HCT116 (cell line): ENCODE results near the gene OPCML. TPM values are rescaled to one million over a fixed set of nuclear protein-coding genes. Genes with fewer than 3 reads are reported as not detected.

Source experiments
- ATAC-seq: fragments of 200-7000 bp; cut with Tn5 transposase; 2 replicates; pipeline ENCODE4 v1.9.1; 2020; ENCODE audit warnings: mild to moderate bottlenecking, moderate library complexity
- BruUV-seq: library from RNA; stranded (reverse); fragments of 400-500 nt; replicated peaks from 2 replicates; lab custom pipeline; 2021; lab: Mats Ljungman, UMichigan
- CTCF ChIA-PET: fragments of 300-600 bp; sonication (Branson Sonifier 250); formaldehyde crosslinking; loops from one replicate; lab custom pipeline; 2021; ENCODE audit warnings: antibody characterized with exemption; lab: Charles Lee
- POLR2A ChIA-PET: fragments of 300-600, 350-600 bp; sonication (Branson Sonifier 250); formaldehyde crosslinking; loops from one replicate; lab custom pipeline; 2021; ENCODE audit warnings: antibody characterized with exemption; lab: Charles Lee
- RAD21 ChIA-PET, 2 experiments: fragments of 300-600 bp; sonication (Branson Sonifier 250); formaldehyde crosslinking; loops; one replicate each; lab custom pipeline; 2023; ENCODE audit warnings: low total read pairs in 2 of 2; ENCODE audit not compliant: uncharacterized antibody in 2 of 2, unreplicated experiment in 2 of 2, low non-redundant PET in 1 of 2; lab: Charles Lee
- DNase-seq: peaks from one replicate; pipeline ENCODE4 v3.0.0-alpha.2; 2010; ENCODE audit warnings: low read depth, low spot score
- H2AFZ ChIP-seq: fragments of 200-600 bp; shearing (Covaris generic), sonication (generic); 2 replicates; pipeline ENCODE4 v1.6.1; 2017; ENCODE audit warnings: low read depth, mixed run types, mixed read lengths, antibody characterized with exemption, low read length; ENCODE audit not compliant: poor library complexity, severe bottlenecking
- H3K27ac ChIP-seq: 2 replicates; pipeline ENCODE4 v1.5.1; 2012; ENCODE audit warnings: low read depth, low read length
- H3K27me3 ChIP-seq: fragments of 200-600 bp; sonication (generic); 2 replicates; pipeline ENCODE4 v1.6.1; 2016; ENCODE audit warnings: mixed run types, low read length, mixed read lengths; ENCODE audit not compliant: insufficient read depth
- H3K36me3 ChIP-seq, 2 experiments: fragments of 200-500 bp in 1 of 2; fragments of 200-600 bp in 1 of 2; sonication (Bioruptor generic) in 1 of 2; sonication (generic) in 1 of 2; 2 replicates each; pipeline versions ENCODE4 v1.5.1 to v1.6.1; 2014 to 2016; ENCODE audit warnings: low read length in 2 of 2, inconsistent platforms in 1 of 2, mixed read lengths in 1 of 2, mixed run types in 1 of 2; ENCODE audit not compliant: insufficient read depth in 2 of 2, control insufficient read depth in 1 of 2
- H3K4me1 ChIP-seq, 2 experiments: fragments of 200-600 bp in 1 of 2; sonication (generic) in 1 of 2; 2 replicates each; pipeline versions ENCODE4 v1.5.1 to v1.6.1; 2012 to 2017; ENCODE audit warnings: low read length in 2 of 2, inconsistent platforms in 1 of 2, mild to moderate bottlenecking in 1 of 2, mixed read lengths in 1 of 2, mixed run types in 1 of 2, moderate library complexity in 1 of 2; ENCODE audit not compliant: insufficient read depth in 2 of 2, control insufficient read depth in 1 of 2
- H3K4me2 ChIP-seq: fragments of 200-600 bp; sonication (generic); 2 replicates; pipeline ENCODE4 v1.6.1; 2017; ENCODE audit warnings: mixed run types, low read length, mixed read lengths
- H3K4me3 ChIP-seq, 2 experiments: fragments of 200-600 bp in 1 of 2; sonication (generic) in 1 of 2; replicated peaks in 1 of 2; 2 replicates each; pipeline ENCODE4 v1.5.1; 2011 to 2016; ENCODE audit warnings: low read length in 2 of 2, control low read depth in 1 of 2, low read depth in 1 of 2, mild to moderate bottlenecking in 1 of 2, mixed read lengths in 1 of 2, mixed run types in 1 of 2
- H3K79me2 ChIP-seq: fragments of 200-600 bp; sonication (generic); 2 replicates; pipeline ENCODE4 v1.6.1; 2017; ENCODE audit warnings: mild to moderate bottlenecking, mixed run types, low read length, moderate library complexity, mixed read lengths; ENCODE audit not compliant: insufficient read depth
- H3K9ac ChIP-seq: fragments of 200-600 bp; sonication (generic); 2 replicates; pipeline ENCODE4 v1.6.1; 2016; ENCODE audit warnings: low read length, mixed read lengths
- H3K9me2 ChIP-seq: fragments of 200-600 bp; sonication (generic), shearing (Covaris generic); 2 replicates; pipeline ENCODE4 v1.6.1; 2017; ENCODE audit warnings: mixed run types, mild to moderate bottlenecking, moderate library complexity; ENCODE audit not compliant: insufficient read depth
- H3K9me3 ChIP-seq, 2 experiments: fragments of 200-500 bp in 1 of 2; fragments of 200-600 bp in 1 of 2; sonication (Bioruptor generic) in 1 of 2; sonication (generic) in 1 of 2; 2 replicates each; pipeline ENCODE4 v1.6.1; 2014 to 2017; ENCODE audit warnings: low read length in 2 of 2, mixed read lengths in 2 of 2, inconsistent platforms in 1 of 2, low read depth in 1 of 2, mild to moderate bottlenecking in 1 of 2, mixed run types in 1 of 2, moderate library complexity in 1 of 2; ENCODE audit not compliant: control insufficient read depth in 1 of 2, insufficient read depth in 1 of 2
- H4K20me1 ChIP-seq: fragments of 200-600 bp; sonication (generic), shearing (Covaris generic); 2 replicates; pipeline ENCODE4 v1.6.1; 2017; ENCODE audit warnings: mixed run types, mild to moderate bottlenecking, moderate library complexity; ENCODE audit not compliant: insufficient read depth
- EGR1 ChIP-seq: IDR thresholded peaks from 2 replicates; pipeline ENCODE4 v1.6.1; 2012; ENCODE audit warnings: low read depth
- EZH2phosphoT487 ChIP-seq: fragments of 200-600 bp; IDR thresholded peaks from 2 replicates; pipeline ENCODE4 v1.6.1; 2018; ENCODE audit warnings: antibody characterized with exemption, borderline replicate concordance
- FOSL1 ChIP-seq: IDR thresholded peaks from 2 replicates; pipeline ENCODE4 v1.6.1; 2012; ENCODE audit warnings: low read depth
- POLR2A ChIP-seq: IDR thresholded peaks from 2 replicates; pipeline ENCODE4 v1.7.0; 2011; ENCODE audit warnings: borderline replicate concordance; ENCODE audit not compliant: insufficient read depth, insufficient read length; ENCODE audit errors: extremely low read depth
- POLR2AphosphoS5 ChIP-seq: IDR thresholded peaks from 2 replicates; pipeline ENCODE4 v1.6.1; 2011; ENCODE audit warnings: mild to moderate bottlenecking, low read depth, low read length, moderate library complexity
- SIN3A ChIP-seq: IDR thresholded peaks from 2 replicates; pipeline ENCODE4 v1.6.1; 2012; ENCODE audit warnings: low read depth
- YY1 ChIP-seq: IDR thresholded peaks from 2 replicates; pipeline ENCODE4 v1.6.1; 2011; ENCODE audit warnings: low read length, low read depth, moderate library complexity, mild to moderate bottlenecking; ENCODE audit not compliant: insufficient replicate concordance; ENCODE audit errors: extremely low read depth
- ZFX ChIP-seq: fragments of 450-650 bp; IDR thresholded peaks from 2 replicates; pipeline ENCODE4 v1.6.1; 2017
- intact Hi-C: fragments of 100-400 bp; cut with micrococcal nuclease; formaldehyde crosslinking; loops from 2 replicates; pipeline ENCODE4 v1.10.0; 2022
- total RNA-seq: library from RNA; stranded (reverse); gene quantifications from one replicate; pipeline ENCODE4 v1.2.1, GENCODE V29; 2021; ENCODE audit not compliant: unreplicated experiment
- TF ChIP-seq, protein P1 (sequence below): IDR thresholded peaks from 2 replicates; pipeline ENCODE4 v1.6.1; 2012; ENCODE audit warnings: low read depth

The OPCML gene
- total RNA-seq, 1 experiment from 2014 or later, result not detected

DNA sequence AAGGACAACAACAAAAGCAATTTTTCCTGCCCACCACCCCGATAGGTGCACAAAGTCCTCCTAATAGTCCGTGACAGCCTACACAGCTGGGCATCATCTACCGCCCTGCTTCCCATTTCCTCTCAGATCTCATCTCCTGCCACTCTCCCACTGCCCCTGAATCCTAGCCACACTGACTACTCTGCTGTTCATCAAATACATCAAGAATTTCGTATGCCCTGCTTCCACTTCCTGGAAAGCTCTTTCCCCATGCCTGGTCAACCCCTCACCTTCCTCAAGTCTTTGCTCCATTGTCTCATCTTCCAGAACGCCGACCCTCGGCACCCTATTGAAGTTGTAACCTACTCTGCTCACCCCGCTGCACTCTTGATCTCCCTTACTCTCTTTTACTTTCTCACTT is 320.1 kb downstream of the OPCML start (continued):
- TF ChIP-seq, protein P1, sequence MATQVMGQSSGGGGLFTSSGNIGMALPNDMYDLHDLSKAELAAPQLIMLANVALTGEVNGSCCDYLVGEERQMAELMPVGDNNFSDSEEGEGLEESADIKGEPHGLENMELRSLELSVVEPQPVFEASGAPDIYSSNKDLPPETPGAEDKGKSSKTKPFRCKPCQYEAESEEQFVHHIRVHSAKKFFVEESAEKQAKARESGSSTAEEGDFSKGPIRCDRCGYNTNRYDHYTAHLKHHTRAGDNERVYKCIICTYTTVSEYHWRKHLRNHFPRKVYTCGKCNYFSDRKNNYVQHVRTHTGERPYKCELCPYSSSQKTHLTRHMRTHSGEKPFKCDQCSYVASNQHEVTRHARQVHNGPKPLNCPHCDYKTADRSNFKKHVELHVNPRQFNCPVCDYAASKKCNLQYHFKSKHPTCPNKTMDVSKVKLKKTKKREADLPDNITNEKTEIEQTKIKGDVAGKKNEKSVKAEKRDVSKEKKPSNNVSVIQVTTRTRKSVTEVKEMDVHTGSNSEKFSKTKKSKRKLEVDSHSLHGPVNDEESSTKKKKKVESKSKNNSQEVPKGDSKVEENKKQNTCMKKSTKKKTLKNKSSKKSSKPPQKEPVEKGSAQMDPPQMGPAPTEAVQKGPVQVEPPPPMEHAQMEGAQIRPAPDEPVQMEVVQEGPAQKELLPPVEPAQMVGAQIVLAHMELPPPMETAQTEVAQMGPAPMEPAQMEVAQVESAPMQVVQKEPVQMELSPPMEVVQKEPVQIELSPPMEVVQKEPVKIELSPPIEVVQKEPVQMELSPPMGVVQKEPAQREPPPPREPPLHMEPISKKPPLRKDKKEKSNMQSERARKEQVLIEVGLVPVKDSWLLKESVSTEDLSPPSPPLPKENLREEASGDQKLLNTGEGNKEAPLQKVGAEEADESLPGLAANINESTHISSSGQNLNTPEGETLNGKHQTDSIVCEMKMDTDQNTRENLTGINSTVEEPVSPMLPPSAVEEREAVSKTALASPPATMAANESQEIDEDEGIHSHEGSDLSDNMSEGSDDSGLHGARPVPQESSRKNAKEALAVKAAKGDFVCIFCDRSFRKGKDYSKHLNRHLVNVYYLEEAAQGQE, result no peak
- TF ChIP-seq YY1, result no peak

DNA sequence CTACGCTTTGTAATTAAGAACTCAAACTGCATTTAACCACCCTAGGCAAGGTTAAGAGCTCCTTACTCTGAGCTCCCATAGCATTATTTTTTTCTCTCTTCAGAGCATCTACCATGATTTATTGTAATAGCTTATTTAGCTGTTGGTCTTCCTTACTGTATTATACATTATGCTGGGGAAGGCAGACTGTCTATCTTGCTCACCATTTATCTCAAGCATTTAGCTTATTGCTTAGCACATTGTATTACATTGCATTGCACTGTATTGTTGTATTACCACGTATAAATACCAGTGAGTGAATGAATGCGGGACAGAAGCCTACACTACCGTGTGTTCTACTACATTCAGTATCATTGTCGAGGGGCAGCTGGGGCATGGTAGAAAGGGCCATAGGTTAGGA is 324.3 kb downstream of the OPCML start:
- DNase-seq (no peak), ATAC-seq (no peak)
- H2AFZ ChIP-seq, result no peak overlapping the region
- no peaks in the 10 kb centered on the region for H3K9me2 ChIP-seq
- no peaks in the 10 kb centered on the region for H3K4me1 ChIP-seq
- no peak overlapping the region for H3K27ac ChIP-seq
- no peaks in the 10 kb centered on the region for H4K20me1 ChIP-seq
- no peak overlapping the region for H3K9ac ChIP-seq
- H3K79me2 ChIP-seq, result no peaks in the 10 kb centered on the region
- RAD21 ChIA-PET, result no interaction called here
- TF ChIP-seq FOSL1 (no peak), EZH2phosphoT487 (no peak), POLR2AphosphoS5 (no peak), EGR1 (no peak), POLR2A (no peak), SIN3A (no peak), ZFX (no peak)
- TF ChIP-seq, protein P1, result no peak
- intact Hi-C loops, result no loop called here
- no TSS peak for BruUV-seq
- CTCF ChIA-PET, result no interaction called here
- no peak overlapping the region for H3K4me3 ChIP-seq
- no peaks in the 10 kb centered on the region for H3K27me3 ChIP-seq
- peaks cover 0 to 18% of the 10 kb centered on the region in 2 experiments; a peak in 2 of 4 replicates for H3K9me3 ChIP-seq
- no peak overlapping the region for H3K4me2 ChIP-seq
- no peaks in the 10 kb centered on the region for H3K36me3 ChIP-seq
- POLR2A ChIA-PET, result no interaction called here
